HepG2 (cell line): Measurements from ENCODE around the gene GEMIN2. TPM values are rescaled to one million over a fixed set of nuclear protein-coding genes. Genes with fewer than 3 reads are reported as not detected.

ENCODE experiments used
- ETV5 ChIP-seq: IDR thresholded peaks from 2 replicates; pipeline ENCODE4 v1.6.1; 2018; ENCODE audit warnings: missing biosample characterization, missing genetic modification reagents, inconsistent platforms, borderline replicate concordance
- GPN1 ChIP-seq: sonication (generic); formaldehyde crosslinking; IDR thresholded peaks from 2 replicates; pipeline ENCODE4 v1.5.1; 2020; ENCODE audit warnings: missing genetic modification reagents, borderline replicate concordance
- HOXA9 ChIP-seq: sonication (generic); formaldehyde crosslinking; IDR thresholded peaks from 2 replicates; pipeline ENCODE4 v1.8.1; 2022; ENCODE audit warnings: missing genetic modification reagents, mild to moderate bottlenecking, moderate library complexity, borderline replicate concordance
- POLR2A ChIP-seq, 2 experiments: IDR thresholded peaks; 2 replicates each; pipeline ENCODE4 v1.6.1; 2011; ENCODE audit warnings: low read depth in 2 of 2, low read length in 2 of 2, mild to moderate bottlenecking in 1 of 2, moderate library complexity in 1 of 2; ENCODE audit not compliant: insufficient read depth in 1 of 2
- POLR2AphosphoS5 ChIP-seq: IDR thresholded peaks from 2 replicates; pipeline ENCODE4 v1.6.1; 2012; ENCODE audit warnings: low read depth, low read length
- RBM22 ChIP-seq: fragments of 200-400 bp; formaldehyde crosslinking; optimal IDR thresholded peaks from 2 replicates; pipeline ENCODE3; 2017; ENCODE audit warnings: mild to moderate bottlenecking, low read length, moderate library complexity
- SETDB1 ChIP-seq: sonication (generic); formaldehyde crosslinking; IDR thresholded peaks from 2 replicates; pipeline ENCODE4 v1.5.1; 2020; ENCODE audit warnings: missing genetic modification reagents, mild to moderate bottlenecking, borderline replicate concordance
- TCF12 ChIP-seq, 2 experiments: fragments of 450-650 bp in 1 of 2; sonication (generic) in 1 of 2; formaldehyde crosslinking in 1 of 2; IDR thresholded peaks; 2 replicates each; pipeline versions ENCODE4 v1.6.1 to v1.8.0; 2017 to 2022; ENCODE audit warnings: antibody characterized with exemption in 1 of 2, mild to moderate bottlenecking in 1 of 2, missing genetic modification reagents in 1 of 2, moderate library complexity in 1 of 2
- ZFP1 ChIP-seq: IDR thresholded peaks from 2 replicates; pipeline ENCODE4 v1.6.1; 2016
- ZMYM4 ChIP-seq: sonication (generic); formaldehyde crosslinking; IDR thresholded peaks from 2 replicates; pipeline ENCODE4 v1.8.1; 2023; ENCODE audit warnings: mild to moderate bottlenecking, missing genetic modification reagents
- ZNF10 ChIP-seq: sonication (generic); formaldehyde crosslinking; IDR thresholded peaks from 2 replicates; pipeline ENCODE4 v1.4.0; 2020; ENCODE audit warnings: mild to moderate bottlenecking, low read depth, missing genetic modification reagents, borderline replicate concordance
- ZNF543 ChIP-seq: sonication (generic); formaldehyde crosslinking; IDR thresholded peaks from 2 replicates; pipeline ENCODE4 v1.4.0; 2020; ENCODE audit warnings: mild to moderate bottlenecking, missing genetic modification reagents
- ZNF569 ChIP-seq: sonication (generic); formaldehyde crosslinking; IDR thresholded peaks from 2 replicates; pipeline ENCODE4 v1.5.0; 2020; ENCODE audit warnings: mild to moderate bottlenecking, missing genetic modification reagents, moderate library complexity, borderline replicate concordance
- polyA plus RNA-seq, 8 experiments: library from polyadenylated mRNA; depleted of rRNA in 3 of 8; stranded (reverse) in 7 of 8; unstranded in 1 of 8; fragments of >200 nt; fragmentation: Illumina TruSeq in 4 of 8; extraction: Trizol in 4 of 8; gene quantifications; 2 replicates each; pipeline versions ENCODE4 v1.2.1 to v1.2.3, GENCODE V29; 2011 to 2016; ENCODE audit warnings: low read depth in 4 of 8, missing spikeins in 1 of 8, mixed read lengths in 1 of 8; ENCODE audit not compliant: insufficient read depth in 1 of 8
- total RNA-seq, 5 experiments: library from RNA; depleted of rRNA; stranded (reverse); fragments of >200 nt; fragmentation: Illumina TruSeq; extraction: Trizol; gene quantifications; 2 replicates each; pipeline ENCODE4 v1.2.3, GENCODE V29; 2016; ENCODE audit warnings: low read depth in 1 of 5
- TF ChIP-seq, protein P1 (sequence below): sonication (generic); formaldehyde crosslinking; IDR thresholded peaks from 2 replicates; pipeline ENCODE4 v1.9.0; 2022; ENCODE audit warnings: missing genetic modification reagents, mild to moderate bottlenecking, borderline replicate concordance
- TF ChIP-seq, protein P2 (sequence below): sonication (generic); formaldehyde crosslinking; IDR thresholded peaks from 2 replicates; pipeline ENCODE4 v1.4.0; 2020; ENCODE audit warnings: mild to moderate bottlenecking, missing genetic modification reagents
- TF ChIP-seq, protein P3 (sequence below): IDR thresholded peaks from 2 replicates; pipeline ENCODE4 v1.6.1; 2016; ENCODE audit warnings: mild to moderate bottlenecking

The GEMIN2 gene
- total and polyA plus RNA-seq, 2 of the 13 experiments (the other 11 are each of a cell fraction or from before 2014, with no cell fraction given), result 54.8 to 110 TPM

DNA sequence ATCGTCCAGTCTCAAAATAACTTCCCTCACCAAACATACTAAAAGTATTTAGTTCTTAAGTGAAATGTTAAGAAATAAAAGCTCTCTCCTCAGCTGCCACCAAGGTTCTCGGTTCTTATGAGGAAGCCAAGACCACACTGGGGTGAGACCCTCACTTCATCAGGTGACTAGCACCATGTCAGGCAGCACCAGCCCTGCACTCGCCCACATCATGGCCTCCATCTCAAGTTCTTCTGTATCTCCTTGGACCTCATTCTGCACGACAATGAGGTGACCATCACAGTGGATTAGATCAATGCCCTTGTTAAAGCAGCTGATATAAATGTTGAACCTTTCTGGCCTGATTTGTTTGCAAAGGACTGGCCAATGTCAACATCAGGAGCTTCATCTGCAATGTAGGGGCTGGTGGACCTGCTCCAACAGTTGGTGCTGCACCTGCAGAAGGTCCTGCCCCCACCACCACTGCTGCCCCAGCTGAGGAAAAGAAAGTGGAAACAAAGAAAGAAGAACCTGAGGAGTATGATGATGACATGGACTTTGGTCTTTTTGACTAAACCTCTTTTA is 23.5 kb upstream of the GEMIN2 start (continued):
- TF ChIP-seq, protein P1, sequence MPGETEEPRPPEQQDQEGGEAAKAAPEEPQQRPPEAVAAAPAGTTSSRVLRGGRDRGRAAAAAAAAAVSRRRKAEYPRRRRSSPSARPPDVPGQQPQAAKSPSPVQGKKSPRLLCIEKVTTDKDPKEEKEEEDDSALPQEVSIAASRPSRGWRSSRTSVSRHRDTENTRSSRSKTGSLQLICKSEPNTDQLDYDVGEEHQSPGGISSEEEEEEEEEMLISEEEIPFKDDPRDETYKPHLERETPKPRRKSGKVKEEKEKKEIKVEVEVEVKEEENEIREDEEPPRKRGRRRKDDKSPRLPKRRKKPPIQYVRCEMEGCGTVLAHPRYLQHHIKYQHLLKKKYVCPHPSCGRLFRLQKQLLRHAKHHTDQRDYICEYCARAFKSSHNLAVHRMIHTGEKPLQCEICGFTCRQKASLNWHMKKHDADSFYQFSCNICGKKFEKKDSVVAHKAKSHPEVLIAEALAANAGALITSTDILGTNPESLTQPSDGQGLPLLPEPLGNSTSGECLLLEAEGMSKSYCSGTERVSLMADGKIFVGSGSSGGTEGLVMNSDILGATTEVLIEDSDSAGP (CRISPR knock-in tag), result no peak
- TF ChIP-seq ZNF10 (CRISPR knock-in tag), result no peak
- TF ChIP-seq POLR2AphosphoS5, result peak; percentile 53; the same call in 1 of the 2 replicates
- TF ChIP-seq ZNF569 (CRISPR knock-in tag), result no peak
- no peak for TF ChIP-seq ZNF543 (CRISPR knock-in tag)
- TF ChIP-seq POLR2A (IDR thresholded peaks at IDR 0.05; ENCODE audit: insufficient read depth in 1 of 2, low read depth in 2 of 2, low read length in 2 of 2), result peak in 1 of 2 experiments; percentile 41; a peak in 1 of 4 replicates
- TF ChIP-seq, protein P2, sequence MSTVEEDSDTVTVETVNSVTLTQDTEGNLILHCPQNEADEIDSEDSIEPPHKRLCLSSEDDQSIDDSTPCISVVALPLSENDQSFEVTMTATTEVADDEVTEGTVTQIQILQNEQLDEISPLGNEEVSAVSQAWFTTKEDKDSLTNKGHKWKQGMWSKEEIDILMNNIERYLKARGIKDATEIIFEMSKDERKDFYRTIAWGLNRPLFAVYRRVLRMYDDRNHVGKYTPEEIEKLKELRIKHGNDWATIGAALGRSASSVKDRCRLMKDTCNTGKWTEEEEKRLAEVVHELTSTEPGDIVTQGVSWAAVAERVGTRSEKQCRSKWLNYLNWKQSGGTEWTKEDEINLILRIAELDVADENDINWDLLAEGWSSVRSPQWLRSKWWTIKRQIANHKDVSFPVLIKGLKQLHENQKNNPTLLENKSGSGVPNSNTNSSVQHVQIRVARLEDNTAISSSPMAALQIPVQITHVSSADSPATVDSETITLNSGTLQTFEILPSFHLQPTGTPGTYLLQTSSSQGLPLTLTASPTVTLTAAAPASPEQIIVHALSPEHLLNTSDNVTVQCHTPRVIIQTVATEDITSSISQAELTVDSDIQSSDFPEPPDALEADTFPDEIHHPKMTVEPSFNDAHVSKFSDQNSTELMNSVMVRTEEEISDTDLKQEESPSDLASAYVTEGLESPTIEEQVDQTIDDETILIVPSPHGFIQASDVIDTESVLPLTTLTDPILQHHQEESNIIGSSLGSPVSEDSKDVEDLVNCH (CRISPR knock-in tag), result no peak
- 0 out of 2 replicates have a peak, but pooled peaks have one; percentile 55 for TF ChIP-seq HOXA9 (CRISPR knock-in tag)
- TF ChIP-seq, protein P3, sequence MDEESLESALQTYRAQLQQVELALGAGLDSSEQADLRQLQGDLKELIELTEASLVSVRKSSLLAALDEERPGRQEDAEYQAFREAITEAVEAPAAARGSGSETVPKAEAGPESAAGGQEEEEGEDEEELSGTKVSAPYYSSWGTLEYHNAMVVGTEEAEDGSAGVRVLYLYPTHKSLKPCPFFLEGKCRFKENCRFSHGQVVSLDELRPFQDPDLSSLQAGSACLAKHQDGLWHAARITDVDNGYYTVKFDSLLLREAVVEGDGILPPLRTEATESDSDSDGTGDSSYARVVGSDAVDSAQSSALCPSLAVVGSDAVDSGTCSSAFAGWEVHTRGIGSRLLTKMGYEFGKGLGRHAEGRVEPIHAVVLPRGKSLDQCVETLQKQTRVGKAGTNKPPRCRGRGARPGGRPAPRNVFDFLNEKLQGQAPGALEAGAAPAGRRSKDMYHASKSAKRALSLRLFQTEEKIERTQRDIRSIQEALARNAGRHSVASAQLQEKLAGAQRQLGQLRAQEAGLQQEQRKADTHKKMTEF (CRISPR knock-in tag), result 0 out of 2 replicates have a peak, but pooled peaks have one; percentile 24
- peak; percentile 98 for TF ChIP-seq RBM22
- no peak for TF ChIP-seq ZMYM4
- TF ChIP-seq ZFP1, result no peak
- TF ChIP-seq ETV5, result no peak
- no peak for TF ChIP-seq SETDB1 (CRISPR knock-in tag)
- no peak for TF ChIP-seq TCF12 (IDR thresholded peaks at IDR 0.05)
- no peak for TF ChIP-seq TCF12 (CRISPR knock-in tag; IDR thresholded peaks at IDR 0.05)
- TF ChIP-seq GPN1 (CRISPR knock-in tag), result no peak
